ENCODE data around the gene TMEM53.

DNA sequence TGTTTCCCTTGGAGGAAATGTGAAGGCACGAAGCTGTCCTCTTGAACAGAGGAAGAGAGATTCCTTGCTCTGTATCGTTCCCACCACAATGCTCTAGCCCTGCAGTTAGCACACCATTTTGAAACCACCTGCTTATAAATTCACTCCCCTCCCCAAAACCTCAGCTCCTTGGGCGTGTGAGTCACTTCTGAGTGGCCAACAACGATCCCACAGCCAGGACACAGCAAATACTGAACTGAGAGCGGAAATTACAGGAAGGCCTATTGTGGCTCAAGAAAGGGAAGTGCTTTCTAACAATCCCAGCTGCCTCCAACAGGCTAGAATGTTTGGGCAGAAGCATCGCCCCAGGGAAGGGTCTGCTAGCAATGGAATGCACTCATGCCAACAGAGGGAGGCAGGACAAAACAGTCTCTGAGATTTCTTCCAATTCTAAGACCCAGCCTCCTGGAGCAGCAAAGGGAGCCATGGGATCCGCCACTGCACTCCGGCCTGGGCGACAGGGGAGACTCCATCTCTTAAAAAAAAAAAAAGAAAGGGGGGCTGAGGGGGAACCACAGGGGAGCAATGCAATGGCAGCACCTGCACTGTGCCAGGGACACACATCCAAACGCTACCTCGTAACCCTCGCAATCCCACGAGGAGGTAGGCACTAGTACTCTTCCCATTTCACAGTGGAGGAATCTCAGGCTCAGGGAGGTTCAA lies 1.9 kb downstream of the TMEM53 start:
- TF ChIP-seq, protein P1, sequence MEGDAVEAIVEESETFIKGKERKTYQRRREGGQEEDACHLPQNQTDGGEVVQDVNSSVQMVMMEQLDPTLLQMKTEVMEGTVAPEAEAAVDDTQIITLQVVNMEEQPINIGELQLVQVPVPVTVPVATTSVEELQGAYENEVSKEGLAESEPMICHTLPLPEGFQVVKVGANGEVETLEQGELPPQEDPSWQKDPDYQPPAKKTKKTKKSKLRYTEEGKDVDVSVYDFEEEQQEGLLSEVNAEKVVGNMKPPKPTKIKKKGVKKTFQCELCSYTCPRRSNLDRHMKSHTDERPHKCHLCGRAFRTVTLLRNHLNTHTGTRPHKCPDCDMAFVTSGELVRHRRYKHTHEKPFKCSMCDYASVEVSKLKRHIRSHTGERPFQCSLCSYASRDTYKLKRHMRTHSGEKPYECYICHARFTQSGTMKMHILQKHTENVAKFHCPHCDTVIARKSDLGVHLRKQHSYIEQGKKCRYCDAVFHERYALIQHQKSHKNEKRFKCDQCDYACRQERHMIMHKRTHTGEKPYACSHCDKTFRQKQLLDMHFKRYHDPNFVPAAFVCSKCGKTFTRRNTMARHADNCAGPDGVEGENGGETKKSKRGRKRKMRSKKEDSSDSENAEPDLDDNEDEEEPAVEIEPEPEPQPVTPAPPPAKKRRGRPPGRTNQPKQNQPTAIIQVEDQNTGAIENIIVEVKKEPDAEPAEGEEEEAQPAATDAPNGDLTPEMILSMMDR (IDR thresholded peaks at IDR 0.05), result no peak
- no peak for TF ChIP-seq POLR2A (IDR thresholded peaks at IDR 0.05)
